Panc1 (cell line): ENCODE results near the gene BTG4.

Experiments
- TF ChIP-seq, protein P1 (sequence below): fragments of 450-650 bp; IDR thresholded peaks from 2 replicates; pipeline ENCODE4 v1.5.1; 2017; ENCODE audit warnings: mild to moderate bottlenecking
- TF ChIP-seq, protein P2 (sequence below), 2 experiments: IDR thresholded peaks; 2 replicates each; pipeline ENCODE4 v1.6.1; 2011 to 2012; ENCODE audit warnings: low read depth in 2 of 2, control low read depth in 1 of 2, low read length in 1 of 2, mild to moderate bottlenecking in 1 of 2, moderate library complexity in 1 of 2; ENCODE audit not compliant: insufficient read depth in 1 of 2

DNA sequence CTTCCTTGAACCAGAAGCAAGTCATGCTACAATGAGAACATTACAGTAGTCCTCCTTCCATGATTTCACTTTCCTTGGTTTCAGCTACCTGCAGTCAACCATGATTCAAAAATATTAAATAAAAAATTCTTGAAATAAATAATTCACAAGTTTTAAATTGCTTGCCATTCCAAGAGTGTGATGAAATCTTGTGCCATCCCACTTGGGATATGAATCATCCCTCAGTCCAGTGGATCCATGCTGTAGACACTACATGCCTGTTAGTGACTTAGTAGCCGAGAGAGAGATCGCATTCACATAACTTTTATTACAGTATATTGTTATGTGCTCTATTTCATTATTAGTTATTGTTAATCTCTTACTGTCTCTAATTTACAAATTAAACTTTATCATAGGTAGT lies 8.4 kb upstream of the BTG4 start:
- TF ChIP-seq, protein P1, sequence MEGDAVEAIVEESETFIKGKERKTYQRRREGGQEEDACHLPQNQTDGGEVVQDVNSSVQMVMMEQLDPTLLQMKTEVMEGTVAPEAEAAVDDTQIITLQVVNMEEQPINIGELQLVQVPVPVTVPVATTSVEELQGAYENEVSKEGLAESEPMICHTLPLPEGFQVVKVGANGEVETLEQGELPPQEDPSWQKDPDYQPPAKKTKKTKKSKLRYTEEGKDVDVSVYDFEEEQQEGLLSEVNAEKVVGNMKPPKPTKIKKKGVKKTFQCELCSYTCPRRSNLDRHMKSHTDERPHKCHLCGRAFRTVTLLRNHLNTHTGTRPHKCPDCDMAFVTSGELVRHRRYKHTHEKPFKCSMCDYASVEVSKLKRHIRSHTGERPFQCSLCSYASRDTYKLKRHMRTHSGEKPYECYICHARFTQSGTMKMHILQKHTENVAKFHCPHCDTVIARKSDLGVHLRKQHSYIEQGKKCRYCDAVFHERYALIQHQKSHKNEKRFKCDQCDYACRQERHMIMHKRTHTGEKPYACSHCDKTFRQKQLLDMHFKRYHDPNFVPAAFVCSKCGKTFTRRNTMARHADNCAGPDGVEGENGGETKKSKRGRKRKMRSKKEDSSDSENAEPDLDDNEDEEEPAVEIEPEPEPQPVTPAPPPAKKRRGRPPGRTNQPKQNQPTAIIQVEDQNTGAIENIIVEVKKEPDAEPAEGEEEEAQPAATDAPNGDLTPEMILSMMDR: no peak
- TF ChIP-seq, protein P2, sequence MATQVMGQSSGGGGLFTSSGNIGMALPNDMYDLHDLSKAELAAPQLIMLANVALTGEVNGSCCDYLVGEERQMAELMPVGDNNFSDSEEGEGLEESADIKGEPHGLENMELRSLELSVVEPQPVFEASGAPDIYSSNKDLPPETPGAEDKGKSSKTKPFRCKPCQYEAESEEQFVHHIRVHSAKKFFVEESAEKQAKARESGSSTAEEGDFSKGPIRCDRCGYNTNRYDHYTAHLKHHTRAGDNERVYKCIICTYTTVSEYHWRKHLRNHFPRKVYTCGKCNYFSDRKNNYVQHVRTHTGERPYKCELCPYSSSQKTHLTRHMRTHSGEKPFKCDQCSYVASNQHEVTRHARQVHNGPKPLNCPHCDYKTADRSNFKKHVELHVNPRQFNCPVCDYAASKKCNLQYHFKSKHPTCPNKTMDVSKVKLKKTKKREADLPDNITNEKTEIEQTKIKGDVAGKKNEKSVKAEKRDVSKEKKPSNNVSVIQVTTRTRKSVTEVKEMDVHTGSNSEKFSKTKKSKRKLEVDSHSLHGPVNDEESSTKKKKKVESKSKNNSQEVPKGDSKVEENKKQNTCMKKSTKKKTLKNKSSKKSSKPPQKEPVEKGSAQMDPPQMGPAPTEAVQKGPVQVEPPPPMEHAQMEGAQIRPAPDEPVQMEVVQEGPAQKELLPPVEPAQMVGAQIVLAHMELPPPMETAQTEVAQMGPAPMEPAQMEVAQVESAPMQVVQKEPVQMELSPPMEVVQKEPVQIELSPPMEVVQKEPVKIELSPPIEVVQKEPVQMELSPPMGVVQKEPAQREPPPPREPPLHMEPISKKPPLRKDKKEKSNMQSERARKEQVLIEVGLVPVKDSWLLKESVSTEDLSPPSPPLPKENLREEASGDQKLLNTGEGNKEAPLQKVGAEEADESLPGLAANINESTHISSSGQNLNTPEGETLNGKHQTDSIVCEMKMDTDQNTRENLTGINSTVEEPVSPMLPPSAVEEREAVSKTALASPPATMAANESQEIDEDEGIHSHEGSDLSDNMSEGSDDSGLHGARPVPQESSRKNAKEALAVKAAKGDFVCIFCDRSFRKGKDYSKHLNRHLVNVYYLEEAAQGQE (IDR thresholded peaks at IDR 0.05; ENCODE audit: insufficient read depth in 1 of 2, low read depth in 2 of 2, low read length in 1 of 2): no peak
